HEK293 (cell line): ENCODE results near the gene ARAP3.
A peak's percentile ranks its signal among the peaks of the same experiment; 100 is the strongest.

Experiments
- CTCF ChIA-PET: fragments of 350-600 bp; formaldehyde crosslinking; extraction: SDS; loops from one replicate; lab custom pipeline; 2021; ENCODE audit warnings: antibody characterized with exemption; lab: Yijun Ruan, JAX
- POLR2A ChIA-PET: fragments of 300-600 bp; formaldehyde crosslinking; extraction: SDS; loops from one replicate; lab custom pipeline; 2020; ENCODE audit warnings: antibody characterized with exemption, inconsistent platforms; lab: Yijun Ruan, JAX
- H3K27ac ChIP-seq: fragments of 200-500 bp; sonication (Bioruptor generic); 2 replicates; pipeline ENCODE4 v1.5.1; 2014; ENCODE audit warnings: low read depth, low read length, control low read depth, inconsistent platforms; ENCODE audit errors: extremely low read depth
- H3K36me3 ChIP-seq, 2 experiments: fragments of 200-500 bp in 1 of 2; sonication (Bioruptor generic) in 1 of 2; 1 replicate in 1 of 2; 2 replicates in 1 of 2; pipeline ENCODE4 v1.5.1; 2014 to 2017; ENCODE audit warnings: inconsistent platforms in 2 of 2, low read length in 2 of 2; ENCODE audit not compliant: control insufficient read depth in 2 of 2, insufficient read depth in 1 of 2
- H3K4me1 ChIP-seq: fragments of 200-500 bp; sonication (Bioruptor generic); 2 replicates; pipeline ENCODE4 v1.5.1; 2014; ENCODE audit warnings: mild to moderate bottlenecking, low read length, inconsistent platforms; ENCODE audit not compliant: control insufficient read depth, insufficient read depth
- H3K4me3 ChIP-seq: 2 replicates; pipeline ENCODE4 v1.5.1; 2011; ENCODE audit warnings: low read depth, mild to moderate bottlenecking, control low read depth, low read length, moderate library complexity
- H3K9me3 ChIP-seq: fragments of 200-500 bp; sonication (Bioruptor generic); 2 replicates; pipeline ENCODE4 v1.5.1; 2014; ENCODE audit warnings: low read depth, low read length, inconsistent platforms; ENCODE audit not compliant: control insufficient read depth, insufficient read depth
- AEBP2 ChIP-seq: fragments of 450-650 bp; formaldehyde crosslinking; IDR thresholded peaks from 2 replicates; pipeline ENCODE4 v1.5.1; 2016; ENCODE audit warnings: missing biosample characterization, missing genetic modification characterization, borderline replicate concordance
- GLI4 ChIP-seq: fragments of 450-650 bp; formaldehyde crosslinking; IDR thresholded peaks from 2 replicates; pipeline ENCODE4 v1.5.1; 2016; ENCODE audit warnings: missing biosample characterization, missing genetic modification characterization
- HOXC10 ChIP-seq: sonication (generic); formaldehyde crosslinking; IDR thresholded peaks from 2 replicates; pipeline ENCODE4 v1.8.1; 2023; ENCODE audit warnings: mild to moderate bottlenecking, missing genetic modification reagents
- KLF16 ChIP-seq: fragments of 450-650 bp; formaldehyde crosslinking; IDR thresholded peaks from 2 replicates; pipeline ENCODE4 v1.5.1; 2017; ENCODE audit warnings: missing biosample characterization, missing genetic modification characterization
- PATZ1 ChIP-seq: fragments of 450-650 bp; formaldehyde crosslinking; IDR thresholded peaks from 2 replicates; pipeline ENCODE4 v1.5.1; 2016; ENCODE audit warnings: missing biosample characterization, missing genetic modification characterization
- PRDM1 ChIP-seq: fragments of 450-650 bp; formaldehyde crosslinking; IDR thresholded peaks from 2 replicates; pipeline ENCODE4; 2016; ENCODE audit warnings: missing biosample characterization, missing genetic modification characterization
- PRDM2 ChIP-seq: fragments of 450-650 bp; formaldehyde crosslinking; IDR thresholded peaks from 2 replicates; pipeline ENCODE4 v1.5.1; 2016; ENCODE audit warnings: missing biosample characterization, missing genetic modification characterization, borderline replicate concordance
- ZBTB10 ChIP-seq: fragments of 450-650 bp; formaldehyde crosslinking; IDR thresholded peaks from 2 replicates; pipeline ENCODE4 v1.5.1; 2016; ENCODE audit warnings: missing biosample characterization, missing genetic modification characterization
- ZBTB20 ChIP-seq: fragments of 450-650 bp; formaldehyde crosslinking; IDR thresholded peaks from 2 replicates; pipeline ENCODE4 v1.5.1; 2016; ENCODE audit warnings: missing biosample characterization, missing genetic modification characterization
- ZBTB48 ChIP-seq: fragments of 450-650 bp; formaldehyde crosslinking; IDR thresholded peaks from 2 replicates; pipeline ENCODE4 v1.5.1; 2016; ENCODE audit warnings: missing biosample characterization, missing genetic modification characterization
- ZBTB49 ChIP-seq: fragments of 450-650 bp; formaldehyde crosslinking; IDR thresholded peaks from 2 replicates; pipeline ENCODE4 v1.5.1; 2016; ENCODE audit warnings: missing biosample characterization, missing genetic modification characterization, low read depth
- ZNF23 ChIP-seq: fragments of 450-650 bp; formaldehyde crosslinking; IDR thresholded peaks from 2 replicates; pipeline ENCODE4 v1.5.1; 2016; ENCODE audit warnings: missing biosample characterization, missing genetic modification characterization, borderline replicate concordance
- ZNF354C ChIP-seq: fragments of 450-650 bp; formaldehyde crosslinking; IDR thresholded peaks from 2 replicates; pipeline ENCODE4 v1.5.1; 2016; ENCODE audit warnings: missing biosample characterization, missing genetic modification characterization, low read depth, borderline replicate concordance
- ZNF394 ChIP-seq: fragments of 450-650 bp; formaldehyde crosslinking; IDR thresholded peaks from 2 replicates; pipeline ENCODE4 v1.5.1; 2016; ENCODE audit warnings: missing biosample characterization, missing genetic modification characterization, mild to moderate bottlenecking, moderate library complexity, borderline replicate concordance
- ZNF398 ChIP-seq: fragments of 450-650 bp; formaldehyde crosslinking; IDR thresholded peaks from 2 replicates; pipeline ENCODE4 v1.5.1; 2017; ENCODE audit warnings: missing biosample characterization, missing genetic modification characterization
- ZNF513 ChIP-seq: fragments of 450-650 bp; IDR thresholded peaks from 2 replicates; pipeline ENCODE4 v1.5.1; 2018; ENCODE audit warnings: missing biosample characterization, missing genetic modification characterization
- ZNF549 ChIP-seq: fragments of 450-650 bp; IDR thresholded peaks from 2 replicates; pipeline ENCODE4 v1.5.1; 2018; ENCODE audit warnings: missing biosample characterization, missing genetic modification characterization, mild to moderate bottlenecking, inconsistent platforms, moderate library complexity
- ZNF560 ChIP-seq: fragments of 450-650 bp; formaldehyde crosslinking; IDR thresholded peaks from 2 replicates; pipeline ENCODE4 v1.5.1; 2017; ENCODE audit warnings: missing biosample characterization, missing genetic modification characterization, borderline replicate concordance
- ZNF621 ChIP-seq: fragments of 450-650 bp; formaldehyde crosslinking; IDR thresholded peaks from 2 replicates; pipeline ENCODE4 v1.5.1; 2017; ENCODE audit warnings: missing biosample characterization, missing genetic modification characterization

Gene ARAP3

GRCh38 chr5:141636106-141636412 is 46.0 kb downstream of the ARAP3 start:
- Histone ChIP-seq H3K9me3 (no peaks in the 10 kb centered on the region), H3K27ac (peak overlapping the region; percentile 63; the same call in 1 of the 2 replicates), H3K4me3 (peak overlapping the region; percentile 97), H3K4me1 (peaks cover 6% of the 10 kb centered on the region), H3K36me3 (peaks cover 25 to 39% of the 10 kb centered on the region in 2 experiments)
- CTCF ChIA-PET: interaction anchor here (0.6 to 12.5 kb wide), 8 partner anchors 13 to 72 kb away, joined by 3 to 125 read pairs (median 5); partner anchors contain the start of gene DIAPH1
- POLR2A ChIA-PET: interaction anchor here (0.9 to 2.7 kb wide), 13 partner anchors 8 to 333 kb away, joined by 3 to 42 read pairs (median 8); partner anchors contain the start of genes DELE1, DIAPH1, FCHSD1 and RNF14
- TF ChIP-seq ZNF560 (tag by site-specific recombination) (no peak), ZNF513 (tag by site-specific recombination) (no peak), PATZ1 (no peak), ZBTB10 (tag by site-specific recombination) (no peak), PRDM1 (tag by site-specific recombination) (peak; percentile 72), AEBP2 (tag by site-specific recombination) (no peak), ZBTB48 (tag by site-specific recombination) (peak; percentile 33; the same call in 1 of the 2 replicates), ZBTB20 (tag by site-specific recombination) (peak; percentile 61; the same call in 1 of the 2 replicates), ZNF354C (no peak), GLI4 (no peak), ZNF394 (tag by site-specific recombination) (0 out of 2 replicates have a peak, but pooled peaks have one; percentile 49), ZNF621 (no peak), ZBTB49 (no peak), PRDM2 (tag by site-specific recombination) (no peak), ZNF549 (tag by site-specific recombination) (no peak), KLF16 (tag by site-specific recombination) (no peak), HOXC10 (CRISPR knock-in tag) (no peak), ZNF23 (tag by site-specific recombination) (no peak), ZNF398 (no peak)
